K562 (cell line): Measurements from ENCODE around the gene MYO15B. TPM values are rescaled to one million over a fixed set of nuclear protein-coding genes. Genes with fewer than 3 reads are reported as not detected.
A peak's percentile ranks its signal among the peaks of the same experiment; 100 is the strongest.

ENCODE experiments used
- ATAC-seq: fragments of 200-7000 bp; cut with Tn5 transposase; 3 replicates; pipeline ENCODE4 v1.9.1; 2020; ENCODE audit warnings: moderate library complexity
- BruUV-seq: library from RNA; stranded (reverse); fragments of 400-500 nt; replicated peaks from 2 replicates; lab custom pipeline; 2021; lab: Mats Ljungman, UMichigan
- CTCF ChIA-PET: fragments of 300-600 bp; formaldehyde crosslinking; extraction: SDS; loops from one replicate; lab custom pipeline; 2021; ENCODE audit warnings: low intra/inter-chr PET ratio; lab: Yijun Ruan, JAX
- POLR2A ChIA-PET: fragments of 300-600, 350-650 bp; sonication (Branson Sonifier 250); formaldehyde crosslinking; extraction: SDS; loops from one replicate; lab custom pipeline; 2021; ENCODE audit warnings: antibody characterized with exemption, inconsistent platforms; lab: Yijun Ruan, JAX
- DNase-seq, 4 experiments: peaks; one replicate each; pipeline versions ENCODE4 v3.0.0 to v3.0.0-alpha.2; 2011 to 2018; ENCODE audit warnings: low spot score in 3 of 4, mixed read lengths in 3 of 4; ENCODE audit errors: extremely low read depth in 1 of 4
- FAIRE-seq: peaks from 2 replicates; lab custom pipeline; 2011; peaks lifted over from hg19 to GRCh38; lab: Jason Lieb, UNC
- H2AFZ ChIP-seq: 2 replicates; pipeline ENCODE4 v1.6.0; 2011; ENCODE audit warnings: low read depth, low read length, control low read depth, inconsistent platforms
- H3K27ac ChIP-seq: fragments of 200-600 bp; 3 replicates; pipeline ENCODE4 v1.8.0; 2011; ENCODE audit warnings: low read depth, mild to moderate bottlenecking, control low read depth, inconsistent platforms, low read length, moderate library complexity, mixed read lengths; ENCODE audit errors: extremely low read depth
- H3K27me3 ChIP-seq, 2 experiments: fragments of 300-600 bp in 1 of 2; 2 replicates in 1 of 2; 3 replicates in 1 of 2; pipeline versions ENCODE4 v1.6.0 to v1.8.0; 2011; ENCODE audit warnings: inconsistent platforms in 2 of 2, low read length in 2 of 2, mild to moderate bottlenecking in 1 of 2, mixed read lengths in 1 of 2, moderate library complexity in 1 of 2; ENCODE audit not compliant: control insufficient read depth in 2 of 2, insufficient read depth in 2 of 2
- H3K36me3 ChIP-seq: fragments of 300-600 bp; 3 replicates; pipeline ENCODE4 v1.8.0; 2011; ENCODE audit warnings: mild to moderate bottlenecking, low read length, inconsistent platforms; ENCODE audit not compliant: control insufficient read depth, insufficient read depth
- H3K4me1 ChIP-seq, 2 experiments: fragments of 200-600 bp in 1 of 2; replicated peaks in 1 of 2; 2 replicates in 1 of 2; 3 replicates in 1 of 2; pipeline versions ENCODE4 v1.5.1 to v1.8.0; 2011; ENCODE audit warnings: inconsistent platforms in 2 of 2, low read length in 2 of 2, mild to moderate bottlenecking in 1 of 2, mixed read lengths in 1 of 2, moderate library complexity in 1 of 2; ENCODE audit not compliant: control insufficient read depth in 2 of 2, insufficient read depth in 2 of 2
- H3K4me2 ChIP-seq: 2 replicates; pipeline ENCODE4 v1.6.1; 2011; ENCODE audit warnings: low read length, control low read depth, inconsistent platforms, mixed read lengths; ENCODE audit not compliant: insufficient read depth
- H3K4me3 ChIP-seq: fragments of 200-600 bp; sonication (generic), shearing (Covaris generic); 2 replicates; pipeline ENCODE4 v1.5.1; 2016; ENCODE audit warnings: control low read depth, inconsistent platforms
- H3K79me2 ChIP-seq: fragments of 200-600 bp; 3 replicates; pipeline ENCODE4 v1.8.0; 2011; ENCODE audit warnings: low read length, inconsistent platforms; ENCODE audit not compliant: control insufficient read depth, insufficient read depth
- H3K9ac ChIP-seq, 2 experiments: 2 replicates each; pipeline versions ENCODE4 v1.6.0 to v1.6.1; 2011; ENCODE audit warnings: low read depth in 2 of 2, low read length in 2 of 2, control low read depth in 1 of 2, inconsistent platforms in 1 of 2, mild to moderate bottlenecking in 1 of 2, mixed read lengths in 1 of 2; ENCODE audit not compliant: insufficient read depth in 1 of 2
- H3K9me1 ChIP-seq: one replicate; pipeline ENCODE4 v1.6.0; 2011; ENCODE audit warnings: inconsistent platforms, mild to moderate bottlenecking, low read length, moderate library complexity; ENCODE audit not compliant: control insufficient read depth, insufficient read depth
- H3K9me3 ChIP-seq: replicated peaks from 2 replicates; pipeline ENCODE4 v1.5.1; 2011; ENCODE audit warnings: low read depth, low read length, inconsistent platforms; ENCODE audit not compliant: control insufficient read depth, insufficient read depth
- H4K20me1 ChIP-seq: replicated peaks from 2 replicates; pipeline ENCODE4 v1.6.1; 2011; ENCODE audit warnings: low read length, inconsistent platforms, mixed read lengths; ENCODE audit not compliant: control insufficient read depth, insufficient read depth
- CEBPZ ChIP-seq: fragments of 150-350 bp; IDR thresholded peaks from 2 replicates; pipeline ENCODE4 v1.6.1; 2014; ENCODE audit warnings: low read depth, mild to moderate bottlenecking, low read length, borderline replicate concordance
- ESRRA ChIP-seq: fragments of 450-650 bp; IDR thresholded peaks from 2 replicates; pipeline ENCODE4 v1.6.1; 2014; ENCODE audit warnings: low read depth, mild to moderate bottlenecking, moderate library complexity, borderline replicate concordance
- GMEB1 ChIP-seq: fragments of 250-450 bp; sonication (Bioruptor Pico); IDR thresholded peaks from 2 replicates; pipeline ENCODE4 v1.4.0; 2020; ENCODE audit warnings: mild to moderate bottlenecking
- HCFC1 ChIP-seq: IDR thresholded peaks from 2 replicates; pipeline ENCODE4 v1.6.1; 2012; ENCODE audit warnings: low read depth, low read length, improper control_type of control experiment
- NFIX ChIP-seq: fragments of 250-450 bp; sonication (Bioruptor Pico); IDR thresholded peaks from 2 replicates; pipeline ENCODE4 v1.4.0; 2020; ENCODE audit warnings: low read depth, mild to moderate bottlenecking, moderate library complexity
- OTX1 ChIP-seq: fragments of 450-650 bp; formaldehyde crosslinking; IDR thresholded peaks from 2 replicates; pipeline ENCODE4 v1.4.0; 2022; ENCODE audit warnings: mild to moderate bottlenecking
- PHF20 ChIP-seq: fragments of 450-650 bp; IDR thresholded peaks from 2 replicates; pipeline ENCODE4 v1.6.1; 2018; ENCODE audit not compliant: partially characterized antibody
- POU5F1 ChIP-seq: fragments of 150-350 bp; IDR thresholded peaks from 2 replicates; pipeline ENCODE4 v1.6.1; 2014; ENCODE audit warnings: borderline replicate concordance, low read length, low read depth, mild to moderate bottlenecking; ENCODE audit not compliant: partially characterized antibody
- SLC30A9 ChIP-seq: fragments of 250-450 bp; sonication (Bioruptor Pico); IDR thresholded peaks from 2 replicates; pipeline ENCODE4 v1.8.0; 2022; ENCODE audit warnings: mild to moderate bottlenecking, moderate library complexity
- ZKSCAN3 ChIP-seq: fragments of 250-450 bp; sonication (Bioruptor Pico); IDR thresholded peaks from 2 replicates; pipeline ENCODE4 v1.4.0; 2020
- whole genome bisulfite sequencing: fragments of 100-300 bp; shearing (Covaris generic); methylation state at CpG from one replicate; pipeline ENCODE4 v1.1.6; 2016; ENCODE audit warnings: low coverage, mixed read lengths; ENCODE audit not compliant: insufficient coverage; ENCODE audit errors: missing lambda C conversion rate; 5-methylcytosine and 5-hydroxymethylcytosine counted together
- in situ Hi-C: fragments of 300-500 bp; cut with MboI; formaldehyde crosslinking; loops from 4 replicates; pipeline ENCODE4 v1.15.0; 2018; ENCODE audit warnings: inconsistent platforms, mixed read lengths
- intact Hi-C: fragments of 100-400 bp; cut with micrococcal nuclease; formaldehyde crosslinking; loops from 2 replicates; pipeline ENCODE4 v1.14.2; 2022
- polyA plus RNA-seq, 8 experiments: library from polyadenylated mRNA; depleted of rRNA in 4 of 8; stranded (reverse) in 5 of 8; unstranded in 3 of 8; fragments of >200 nt; fragmentation: Nextera tagmentation in 2 of 8; fragmentation: Illumina TruSeq in 1 of 8; extraction: Ambion mirVana in 2 of 8; extraction: Trizol in 1 of 8; gene quantifications; 2 replicates each; pipeline versions ENCODE4 v1.2.1 to v1.2.3, GENCODE V29; 2011 to 2014; ENCODE audit warnings: inconsistent platforms in 1 of 8, missing spikeins in 1 of 8
- total RNA-seq, 7 experiments: library from RNA; depleted of rRNA in 6 of 7; stranded (reverse); fragments of >200 nt in 6 of 7; fragmentation: Illumina TruSeq in 2 of 7; extraction: Trizol in 2 of 7; gene quantifications; 2 replicates each; pipeline versions ENCODE4 v1.2.1 to v1.2.3, GENCODE V29; 2011 to 2021; ENCODE audit warnings: low replicate concordance in 1 of 7
- TF ChIP-seq, protein P1 (sequence below): sonication (generic); formaldehyde crosslinking; IDR thresholded peaks from 2 replicates; pipeline ENCODE4 v1.8.0; 2022; ENCODE audit warnings: missing genetic modification reagents, mild to moderate bottlenecking, borderline replicate concordance

The MYO15B gene
- total and polyA plus RNA-seq, 9 of the 15 experiments (the other 6 are each of a cell fraction or from before 2014, with no cell fraction given): 0.05 to 3.1 (median 0.83) TPM; not detected in 2

- DNase-seq: no peak
- peak overlapping the region in 1 of 2 experiments; percentile 17; a peak in 1 of 4 replicates for H3K9ac ChIP-seq
- peaks cover 68% of the 10 kb centered on the region for H3K36me3 ChIP-seq
- no peaks in the 10 kb centered on the region for H3K27me3 ChIP-seq
- no peak for FAIRE-seq
- no peak overlapping the region for H3K27ac ChIP-seq
- 75% methylated on average over 5 of the region's 5 CpGs for WGBS
- H4K20me1 ChIP-seq: no peaks in the 10 kb centered on the region; the same call in 1 of the 2 replicates
- H3K4me2 ChIP-seq: no peak overlapping the region
- H3K79me2 ChIP-seq: peaks cover 65% of the 10 kb centered on the region
- H3K9me1 ChIP-seq: no peaks in the 10 kb centered on the region
- CTCF ChIA-PET: interaction anchor here (0.7 kb wide), 1 partner anchor 711 kb away, joined by 3 read pairs; no protein-coding TSS in a partner anchor
- TF ChIP-seq, protein P1, sequence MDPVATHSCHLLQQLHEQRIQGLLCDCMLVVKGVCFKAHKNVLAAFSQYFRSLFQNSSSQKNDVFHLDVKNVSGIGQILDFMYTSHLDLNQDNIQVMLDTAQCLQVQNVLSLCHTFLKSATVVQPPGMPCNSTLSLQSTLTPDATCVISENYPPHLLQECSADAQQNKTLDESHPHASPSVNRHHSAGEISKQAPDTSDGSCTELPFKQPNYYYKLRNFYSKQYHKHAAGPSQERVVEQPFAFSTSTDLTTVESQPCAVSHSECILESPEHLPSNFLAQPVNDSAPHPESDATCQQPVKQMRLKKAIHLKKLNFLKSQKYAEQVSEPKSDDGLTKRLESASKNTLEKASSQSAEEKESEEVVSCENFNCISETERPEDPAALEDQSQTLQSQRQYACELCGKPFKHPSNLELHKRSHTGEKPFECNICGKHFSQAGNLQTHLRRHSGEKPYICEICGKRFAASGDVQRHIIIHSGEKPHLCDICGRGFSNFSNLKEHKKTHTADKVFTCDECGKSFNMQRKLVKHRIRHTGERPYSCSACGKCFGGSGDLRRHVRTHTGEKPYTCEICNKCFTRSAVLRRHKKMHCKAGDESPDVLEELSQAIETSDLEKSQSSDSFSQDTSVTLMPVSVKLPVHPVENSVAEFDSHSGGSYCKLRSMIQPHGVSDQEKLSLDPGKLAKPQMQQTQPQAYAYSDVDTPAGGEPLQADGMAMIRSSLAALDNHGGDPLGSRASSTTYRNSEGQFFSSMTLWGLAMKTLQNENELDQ (CRISPR knock-in tag): no peak
- no peak for TF ChIP-seq SLC30A9
- TF ChIP-seq NFIX (CRISPR knock-in tag): no peak
- no peak for TF ChIP-seq HCFC1
- no peak for TF ChIP-seq ESRRA
- no peak for TF ChIP-seq ZKSCAN3 (CRISPR knock-in tag)
- no peak for TF ChIP-seq POU5F1
- TF ChIP-seq PHF20: no peak
- no peak for TF ChIP-seq GMEB1 (CRISPR knock-in tag)
- no peak for TF ChIP-seq CEBPZ
- TF ChIP-seq OTX1 (CRISPR knock-in tag): no peak
- BruUV-seq: no TSS peak
- H3K9me3 ChIP-seq: no peaks in the 10 kb centered on the region
- POLR2A ChIA-PET: interaction anchor here (0.6 to 1.1 kb wide), 6 partner anchors 10 to 103 kb away, joined by 3 to 6 read pairs (median 3); no protein-coding TSS in a partner anchor
- no peak overlapping the region for H2AFZ ChIP-seq
- H3K4me1 ChIP-seq: peaks cover 3 to 10% of the 10 kb centered on the region in 2 experiments; a peak in 4 of 5 replicates
- ATAC-seq: no peak
- H3K4me3 ChIP-seq: no peak overlapping the region
- in situ Hi-C loops: no loop called here
- intact Hi-C loops: no loop called here
These were observed 83.3 kb downstream of the MYO15B start for GRCh38 chr17:75670868-75671267.
